T-helper 17 cell (primary cell): Measurements from ENCODE around the gene GOLPH3L. TPM values are rescaled to one million over a fixed set of nuclear protein-coding genes. Genes with fewer than 3 reads are reported as not detected.
"Not testable (repeated sequence)": the region's sequence is repeated elsewhere in the genome, so short reads cannot be mapped to it uniquely, and the experiment has no call there.

Experiments used
- ATAC-seq: fragments of 150-1000 bp; cut with Tn5 transposase; 2 replicates; pipeline ENCODE4 v1.10.0; 2021; ENCODE audit warnings: mild to moderate bottlenecking, moderate library complexity
- DNase-seq, 3 donors: peaks; one replicate each; pipeline versions ENCODE4 v3.0.0 to v3.0.0-alpha.2; 2020 to 2021
- H3K9me3 ChIP-seq: one replicate; pipeline ENCODE4 v1.7.0; 2013; ENCODE audit warnings: low read length, mild to moderate bottlenecking; ENCODE audit not compliant: control insufficient read depth, poor library complexity, severe bottlenecking
- H3K27ac Mint-ChIP-seq: one replicate; pipeline ENCODE4 v1.8.0; 2022; ENCODE audit warnings: mild to moderate bottlenecking, moderate library complexity, mixed read lengths
- H3K27me3 Mint-ChIP-seq: one replicate; pipeline ENCODE4 v1.8.0; 2022; ENCODE audit warnings: mixed read lengths
- H3K36me3 Mint-ChIP-seq: one replicate; pipeline ENCODE4 v1.8.0; 2022; ENCODE audit warnings: low read depth, mixed read lengths
- H3K4me1 Mint-ChIP-seq: one replicate; pipeline ENCODE4 v1.8.0; 2022; ENCODE audit warnings: mild to moderate bottlenecking, mixed read lengths
- H3K4me3 Mint-ChIP-seq: one replicate; pipeline ENCODE4 v1.8.0; 2022; ENCODE audit warnings: mild to moderate bottlenecking, moderate library complexity, mixed read lengths
- total RNA-seq, 4 donors: library from RNA in 2 of 4; stranded (reverse) in 2 of 4; gene quantifications; one replicate each; pipeline ENCODE4 v1.2.3 and lab custom pipeline; 2022 to 2026

GOLPH3L gene
- total RNA-seq, 2 donors from 2014 or later, result 7.0 to 9.1 TPM

DNA sequence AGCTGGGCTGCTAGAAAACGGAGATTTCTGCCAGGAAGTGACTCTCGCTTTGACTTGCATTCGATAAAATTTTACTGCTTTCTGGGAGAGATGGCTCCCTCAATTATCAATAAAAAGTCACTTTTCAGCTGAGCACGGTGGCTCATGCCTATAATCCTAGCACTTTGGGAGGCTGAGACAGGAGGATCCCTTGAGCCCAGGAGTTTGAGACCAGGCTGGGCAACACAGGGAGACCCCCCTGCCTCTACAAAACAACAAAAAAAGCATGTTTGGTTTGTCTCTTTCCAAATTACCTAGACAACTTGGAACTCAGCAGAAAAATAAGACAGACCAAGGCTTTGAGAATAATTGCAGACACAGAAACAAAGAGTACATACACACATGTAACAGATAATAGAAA is 54.7 kb downstream of the GOLPH3L start:
- ATAC-seq (no peak), DNase-seq (no peak)
- H3K9me3 ChIP-seq, result no peaks in the 10 kb centered on the region
- Mint-ChIP-seq H3K4me3 (no peak overlapping the region), H3K4me1 (no peaks in the 10 kb centered on the region), H3K27me3 (no peaks in the 10 kb centered on the region), H3K36me3 (no peaks in the 10 kb centered on the region), H3K27ac (no peak overlapping the region)

DNA sequence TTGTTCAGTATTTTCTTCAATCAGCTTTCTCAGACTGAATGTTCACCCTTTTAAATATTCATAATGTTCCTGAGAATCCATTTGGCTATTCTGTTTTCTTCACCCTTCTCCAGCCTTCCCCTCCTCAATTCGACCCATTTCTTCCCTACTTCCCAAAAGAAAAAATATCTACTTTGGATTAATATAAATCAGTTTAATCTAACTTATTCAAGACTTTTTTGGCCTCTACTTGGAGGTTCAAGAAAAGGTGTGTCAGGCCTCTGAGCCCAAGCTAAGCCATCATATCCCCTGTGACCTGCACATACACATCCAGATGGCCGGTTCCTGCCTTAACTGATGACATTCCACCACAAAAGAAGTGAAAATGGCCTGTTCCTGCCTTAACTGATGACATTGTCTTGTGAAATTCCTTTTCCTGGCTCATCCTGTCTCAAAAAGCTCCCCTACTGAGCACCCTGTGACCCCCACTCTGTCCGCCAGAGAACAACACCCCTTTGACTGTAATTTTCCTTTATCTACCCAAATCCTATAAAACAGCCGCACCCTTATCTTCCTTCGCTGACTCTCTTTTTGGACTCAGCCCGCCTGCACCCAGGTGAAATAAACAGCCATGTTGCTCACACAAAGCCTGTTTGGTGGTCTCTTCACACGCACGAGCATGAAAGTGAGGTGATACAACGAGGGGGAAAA is 55.7 kb downstream of the GOLPH3L start:
- not testable (repeated sequence) for ATAC-seq, DNase-seq, H3K27ac Mint-ChIP-seq, H3K27me3 Mint-ChIP-seq, H3K4me1 Mint-ChIP-seq, H3K9me3 ChIP-seq, H3K4me3 Mint-ChIP-seq, H3K36me3 Mint-ChIP-seq

DNA sequence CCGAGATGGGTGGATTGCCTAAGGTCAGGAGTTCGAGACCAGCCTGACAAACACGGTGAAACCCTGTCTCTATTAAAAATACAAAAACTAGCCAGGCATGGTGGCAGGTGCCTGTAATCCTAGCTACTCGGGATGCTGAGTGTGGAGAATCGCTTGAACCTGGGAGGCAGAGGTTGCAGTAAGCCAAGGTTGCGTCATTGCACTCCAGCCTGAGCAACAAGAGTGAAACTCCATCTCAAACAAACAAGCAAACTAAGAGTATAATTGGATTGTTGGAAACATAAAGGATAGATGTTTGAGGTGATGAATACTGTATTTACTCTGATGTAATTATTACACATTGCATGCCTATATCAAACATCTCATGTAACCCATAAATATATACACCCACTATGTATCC is 58.5 kb downstream of the GOLPH3L start:
- H3K4me3 Mint-ChIP-seq, H3K27ac Mint-ChIP-seq, ATAC-seq, H3K27me3 Mint-ChIP-seq, H3K9me3 ChIP-seq, H3K36me3 Mint-ChIP-seq, DNase-seq, H3K4me1 Mint-ChIP-seq: not testable (repeated sequence)

DNA sequence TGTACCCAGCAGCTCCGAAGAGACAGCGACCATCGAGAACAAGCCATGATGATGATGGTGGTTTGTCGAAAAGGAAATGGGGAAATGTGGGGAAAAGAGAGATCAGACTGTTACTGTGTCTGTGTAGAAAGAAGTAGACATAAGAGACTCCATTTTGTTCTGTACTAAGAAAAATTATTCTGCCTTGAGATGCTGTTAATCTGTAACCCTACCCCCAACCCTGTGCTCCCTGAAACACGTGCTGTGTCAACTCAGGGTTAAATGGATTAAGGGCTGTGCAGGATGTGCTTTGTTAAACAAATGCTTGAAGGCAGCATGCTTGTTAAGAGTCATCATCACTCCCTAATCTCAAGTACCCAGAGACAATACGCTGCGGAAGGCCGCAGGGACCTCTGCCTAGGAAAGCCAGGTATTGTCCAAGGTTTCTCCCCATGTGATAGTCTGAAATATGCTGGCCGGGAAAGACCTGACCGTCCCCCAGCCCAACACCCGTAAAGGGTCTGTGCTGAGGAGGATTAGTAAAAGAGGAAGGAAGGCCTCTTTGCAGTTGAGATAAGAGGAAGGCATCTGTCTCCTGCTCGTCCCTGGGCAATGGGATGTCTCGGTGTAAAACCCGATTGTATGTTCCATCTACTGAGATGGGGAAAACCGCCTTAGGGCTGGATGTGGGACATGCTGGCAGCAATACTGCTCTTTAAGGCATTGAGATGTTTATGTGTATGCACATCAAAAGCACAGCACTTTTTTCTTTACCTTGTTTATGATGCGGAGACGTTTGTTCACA is 61.9 kb downstream of the GOLPH3L start:
- not testable (repeated sequence) for H3K27ac Mint-ChIP-seq, H3K36me3 Mint-ChIP-seq, H3K9me3 ChIP-seq, H3K4me1 Mint-ChIP-seq, DNase-seq, H3K4me3 Mint-ChIP-seq, H3K27me3 Mint-ChIP-seq, ATAC-seq

DNA sequence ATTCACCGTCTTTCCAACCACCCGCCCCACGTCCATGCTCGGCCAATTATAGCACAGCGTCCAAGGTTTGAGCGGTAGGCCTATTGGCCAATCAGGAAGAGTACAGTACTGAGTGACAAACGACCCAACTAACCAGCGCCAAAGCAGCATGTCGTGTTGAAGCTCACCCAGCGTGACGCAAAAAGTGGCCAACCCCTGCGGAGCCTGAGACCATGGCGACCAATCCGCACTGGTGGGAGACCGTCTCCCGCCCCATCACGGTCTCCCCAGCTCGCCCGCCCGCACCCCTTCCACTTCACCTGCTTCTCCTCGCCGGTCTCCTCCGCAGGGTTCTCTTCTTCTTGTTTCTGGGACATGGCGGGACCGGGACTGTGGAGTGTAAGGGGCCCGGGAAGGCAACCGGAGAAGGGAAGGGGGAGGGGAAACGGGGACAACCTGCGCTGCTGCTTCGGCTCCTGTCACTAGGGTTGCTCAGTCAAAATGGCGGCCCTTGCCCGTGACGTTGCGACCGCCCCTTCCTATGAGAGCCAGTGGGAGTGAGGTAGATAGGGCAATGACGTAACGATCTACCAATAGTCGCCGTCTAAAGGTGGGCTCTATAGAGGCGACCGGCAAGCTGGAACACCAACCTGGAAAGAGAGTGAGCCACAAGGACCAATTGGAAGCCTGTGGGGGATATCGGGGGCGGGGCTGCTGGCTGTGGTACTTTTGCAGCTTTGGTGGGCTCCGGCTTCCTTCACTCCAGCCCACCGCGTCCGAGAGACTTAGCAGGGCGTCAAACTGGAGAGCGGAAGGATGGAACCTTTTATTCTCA is 67.6 kb downstream of the GOLPH3L start, which contains the start of gene ENSA:
Gene ENSA (minus strand): TSS at position 498 of the 814 bp plus-strand sequence. CDS start 142 bp downstream, at position 356.
- H3K27me3 Mint-ChIP-seq, result no peaks in the 10 kb centered on the region
- H3K27ac Mint-ChIP-seq, result no peak within 1 kb of the TSS
- H3K9me3 ChIP-seq, result no peaks in the 10 kb centered on the region
- H3K36me3 Mint-ChIP-seq, result peaks cover 3% of the 10 kb centered on the region
- H3K4me1 Mint-ChIP-seq, result peaks cover 18% of the 10 kb centered on the region
- peak; percentile 88 to 93 (median 88) for DNase-seq
- no peak within 1 kb of the TSS for H3K4me3 Mint-ChIP-seq
- ATAC-seq, result peak; percentile 88

DNA sequence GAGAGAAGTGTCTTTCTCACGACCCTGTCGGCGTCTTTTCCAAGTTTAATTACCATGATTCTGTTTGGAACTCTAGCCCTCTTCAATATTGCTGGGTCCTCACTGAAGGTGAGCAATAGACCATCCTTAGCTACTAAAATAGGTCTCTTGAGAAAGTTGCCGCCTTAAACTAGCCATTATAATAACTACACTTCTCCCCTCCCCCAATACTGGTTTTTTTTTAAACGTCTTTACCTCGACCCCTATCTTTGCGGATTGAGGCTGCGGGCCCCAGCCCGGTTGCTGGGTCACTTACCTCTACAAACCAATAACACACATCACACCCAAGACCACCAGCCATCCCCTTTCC is 68.2 kb downstream of the GOLPH3L start:
- Mint-ChIP-seq H3K36me3 (peaks cover 3% of the 10 kb centered on the region), H3K27me3 (no peaks in the 10 kb centered on the region), H3K4me1 (peaks cover 21% of the 10 kb centered on the region), H3K27ac (no peak overlapping the region), H3K4me3 (no peak overlapping the region)
- no peaks in the 10 kb centered on the region for H3K9me3 ChIP-seq
- DNase-seq (no peak), ATAC-seq (no peak)

DNA sequence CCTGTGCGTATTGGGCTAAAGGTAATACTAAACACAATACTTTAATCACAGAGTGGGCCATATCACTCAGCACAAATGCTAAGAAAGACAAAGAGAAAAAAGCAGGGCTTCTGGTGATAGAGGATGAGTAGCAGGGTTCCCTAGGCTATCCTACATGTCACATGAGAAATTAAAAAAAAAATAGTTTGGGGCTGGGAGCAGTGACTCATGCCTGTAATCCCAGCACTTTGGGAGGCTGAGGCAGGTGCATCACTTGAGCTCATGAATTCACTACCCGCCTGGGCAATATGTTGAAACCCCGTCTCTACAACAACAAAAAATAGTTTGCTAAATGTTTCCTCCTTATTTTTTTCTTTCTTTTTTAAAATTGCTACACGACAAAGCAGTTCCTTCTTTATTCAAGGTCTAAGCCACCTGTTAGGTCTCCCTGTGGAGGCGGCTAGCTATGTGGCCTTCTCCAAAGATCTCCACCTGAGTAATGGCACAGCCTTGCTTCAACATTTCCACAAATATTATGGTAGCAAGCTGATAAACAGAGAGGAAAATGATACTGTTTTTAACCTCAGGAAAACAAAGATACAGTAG is 69.0 kb downstream of the GOLPH3L start:
- DNase-seq (no peak), ATAC-seq (no peak)
- peaks cover 4% of the 10 kb centered on the region for H3K36me3 Mint-ChIP-seq
- H3K27me3 Mint-ChIP-seq, result no peaks in the 10 kb centered on the region
- H3K4me3 Mint-ChIP-seq, result peak overlapping the region; percentile 21
- H3K4me1 Mint-ChIP-seq, result peaks cover 23% of the 10 kb centered on the region
- no peak overlapping the region for H3K27ac Mint-ChIP-seq
- no peaks in the 10 kb centered on the region for H3K9me3 ChIP-seq

DNA sequence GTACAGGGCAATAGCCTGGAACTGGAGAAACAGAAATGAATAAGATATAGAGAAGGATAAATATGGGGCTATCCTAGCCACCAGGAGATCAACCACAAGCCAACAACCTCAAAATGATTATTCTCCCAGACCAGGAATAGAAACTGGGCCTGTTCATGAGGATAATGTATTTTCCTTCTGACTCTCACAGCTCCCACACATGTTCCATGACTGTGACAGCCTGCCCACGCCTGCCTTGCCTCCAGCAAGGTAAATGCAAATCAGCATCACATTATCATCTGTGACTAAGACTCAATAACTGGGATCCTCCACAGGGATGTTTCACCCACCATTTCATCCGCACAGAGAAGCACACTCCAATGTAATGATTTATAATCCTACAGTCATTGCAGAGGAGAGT is 70.8 kb downstream of the GOLPH3L start:
- peaks cover 4% of the 10 kb centered on the region for H3K36me3 Mint-ChIP-seq
- no peaks in the 10 kb centered on the region for H3K9me3 ChIP-seq
- H3K4me3 Mint-ChIP-seq, result no peak overlapping the region
- ATAC-seq (no peak), DNase-seq (no peak)
- H3K27ac Mint-ChIP-seq, result no peak overlapping the region
- peaks cover 29% of the 10 kb centered on the region for H3K4me1 Mint-ChIP-seq
- H3K27me3 Mint-ChIP-seq, result no peaks in the 10 kb centered on the region

DNA sequence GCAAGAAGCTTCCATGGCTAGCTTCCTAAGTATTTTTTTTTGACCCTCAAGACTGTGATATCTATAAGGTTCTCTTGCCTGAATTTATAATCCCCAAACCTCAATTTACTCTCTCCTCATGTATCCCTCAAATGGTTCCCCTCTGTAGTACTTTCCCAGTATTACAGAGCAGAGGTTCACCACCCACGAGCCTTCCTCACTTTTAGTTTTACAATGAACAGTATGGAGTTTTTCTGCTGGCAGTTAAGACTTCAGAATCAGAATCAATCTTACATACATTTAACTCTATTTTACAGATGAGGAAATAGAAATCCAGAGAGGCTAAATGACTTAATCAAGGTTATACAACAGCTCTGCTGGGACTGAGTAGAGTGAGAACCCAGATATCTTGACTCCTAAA is 72.4 kb downstream of the GOLPH3L start:
- DNase-seq, ATAC-seq, H3K36me3 Mint-ChIP-seq, H3K27me3 Mint-ChIP-seq, H3K9me3 ChIP-seq, H3K4me3 Mint-ChIP-seq: not testable (repeated sequence)
- Mint-ChIP-seq H3K4me1 (peaks cover 40% of the 10 kb centered on the region), H3K27ac (peak overlapping the region; percentile 78)

DNA sequence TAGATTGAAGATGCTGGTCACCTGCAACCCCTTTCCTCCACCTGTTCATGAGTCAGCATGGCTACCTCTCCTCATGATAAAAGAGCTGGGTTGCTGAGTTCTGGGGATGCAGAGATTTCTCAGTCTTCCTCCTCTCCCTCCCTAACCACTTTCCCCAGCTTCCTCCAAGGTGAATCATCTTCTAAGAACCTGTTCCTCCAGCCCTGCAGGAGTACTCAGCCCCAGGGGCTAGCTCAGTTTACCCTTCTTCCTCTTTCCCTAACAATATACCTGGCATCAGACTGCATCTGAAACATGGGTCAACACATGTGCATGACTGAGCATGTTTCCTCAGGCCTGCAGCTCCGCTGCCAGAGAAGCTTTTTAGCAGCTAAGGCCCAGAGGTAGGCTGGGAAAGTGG is 72.8 kb downstream of the GOLPH3L start:
- H3K4me3 Mint-ChIP-seq, ATAC-seq, H3K36me3 Mint-ChIP-seq, H3K9me3 ChIP-seq, H3K27me3 Mint-ChIP-seq, DNase-seq: not testable (repeated sequence)
- H3K27ac Mint-ChIP-seq, result peak overlapping the region; percentile 78
- H3K4me1 Mint-ChIP-seq, result peaks cover 44% of the 10 kb centered on the region

DNA sequence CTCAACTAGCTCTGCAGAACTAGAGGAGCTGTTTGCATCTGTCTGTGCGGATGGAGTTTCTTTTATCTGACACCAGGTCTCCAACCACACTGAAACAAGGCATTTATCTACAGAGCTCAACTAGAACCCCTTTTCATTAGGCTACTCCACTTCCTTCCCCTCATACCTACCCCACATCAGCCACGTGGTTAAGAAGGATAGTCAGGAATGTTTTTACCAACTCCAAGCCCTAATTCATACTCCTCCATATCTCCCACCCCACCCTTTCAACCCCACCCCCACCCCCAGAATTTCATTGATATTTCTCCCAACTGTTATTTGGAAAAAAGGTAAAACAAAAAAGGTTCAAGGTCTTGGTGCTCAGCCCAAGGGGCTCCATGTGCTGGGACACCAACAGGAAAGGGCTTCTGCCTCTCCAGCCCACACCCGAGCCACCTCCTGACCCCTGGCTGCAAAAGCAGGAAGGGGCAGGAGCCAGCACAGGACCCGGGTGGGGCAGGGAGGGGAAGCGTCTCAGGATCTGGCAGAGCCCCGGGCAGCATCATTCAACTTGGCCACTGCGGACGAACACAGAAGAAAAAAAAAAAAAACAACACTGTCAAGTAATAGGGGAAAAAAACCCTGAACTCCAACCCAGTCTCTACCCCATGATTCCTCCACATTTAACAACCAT is 74.5 kb downstream of the GOLPH3L start:
- DNase-seq (no peak), ATAC-seq (no peak)
- H3K36me3 Mint-ChIP-seq, result peaks cover 7% of the 10 kb centered on the region
- H3K9me3 ChIP-seq, result no peaks in the 10 kb centered on the region
- no peaks in the 10 kb centered on the region for H3K27me3 Mint-ChIP-seq
- peak overlapping the region; percentile 94 for H3K27ac Mint-ChIP-seq
- peak overlapping the region; percentile 52 for H3K4me3 Mint-ChIP-seq
- H3K4me1 Mint-ChIP-seq, result peaks cover 41% of the 10 kb centered on the region

DNA sequence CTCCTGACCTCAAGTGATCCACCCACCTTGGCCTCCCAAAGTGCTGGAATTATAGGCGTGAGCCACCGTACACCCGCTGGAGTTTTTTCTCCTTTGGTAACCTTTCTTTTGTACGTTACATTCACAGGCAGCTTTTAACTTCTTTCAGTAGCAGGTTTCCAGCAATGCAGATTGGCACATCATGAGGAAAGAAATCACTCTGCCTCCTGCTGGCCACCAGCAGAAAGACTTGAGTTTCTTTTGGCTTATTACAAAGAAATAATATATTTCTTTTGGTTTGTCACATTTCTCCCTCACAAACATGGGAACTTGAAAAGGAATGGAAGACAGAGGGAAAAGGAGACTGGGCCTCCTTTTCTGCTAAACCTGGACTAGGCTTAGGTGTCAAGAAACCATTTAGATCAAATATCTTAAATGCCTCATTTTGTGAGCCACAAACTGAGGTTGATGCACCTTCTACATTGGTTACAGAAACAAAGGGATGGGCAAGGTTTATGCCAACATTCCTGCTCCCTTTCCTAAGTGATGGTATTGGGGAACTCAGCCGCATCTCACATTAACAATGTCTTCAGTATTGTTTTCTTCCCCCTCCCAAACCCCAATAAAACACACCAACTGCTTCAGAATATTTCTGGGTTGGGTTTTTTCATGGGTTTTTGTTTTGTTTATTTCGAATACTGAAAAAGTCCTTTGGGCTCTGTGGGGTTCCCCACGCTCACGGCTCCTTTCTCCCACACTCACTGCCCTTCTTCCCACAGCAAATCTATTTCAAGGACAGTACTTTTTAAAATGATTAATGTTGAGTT is 75.3 kb downstream of the GOLPH3L start:
- peak overlapping the region; percentile 94 for H3K27ac Mint-ChIP-seq
- H3K27me3 Mint-ChIP-seq, result no peaks in the 10 kb centered on the region
- ATAC-seq (peak; percentile 73), DNase-seq (peak in 2 of 3 donors; percentile 35 to 42)
- H3K4me3 Mint-ChIP-seq, result peak overlapping the region; percentile 52
- no peaks in the 10 kb centered on the region for H3K9me3 ChIP-seq
- peaks cover 45% of the 10 kb centered on the region for H3K4me1 Mint-ChIP-seq
- H3K36me3 Mint-ChIP-seq, result peaks cover 7% of the 10 kb centered on the region
